Vagina (tissue), 2 donors: Measurements from ENCODE around the gene TCERG1.

ENCODE experiments used
- POLR2A ChIP-seq, 2 donors: fragments of 450-650 bp; IDR thresholded peaks; one replicate each; pipeline ENCODE4 v1.6.1; 2017; ENCODE audit warnings: antibody characterized with exemption in 2 of 2, mild to moderate bottlenecking in 2 of 2, moderate library complexity in 2 of 2
- TF ChIP-seq, protein P1 (sequence below), 3 experiments: fragments of 450-650 bp in 2 of 3; fragments of 200-600 bp in 1 of 3; sonication (generic) in 1 of 3; IDR thresholded peaks; one replicate each; pipeline ENCODE4 v1.5.1; 2017 to 2019; ENCODE audit warnings: antibody characterized with exemption in 3 of 3, mild to moderate bottlenecking in 2 of 3, moderate library complexity in 2 of 3

DNA sequence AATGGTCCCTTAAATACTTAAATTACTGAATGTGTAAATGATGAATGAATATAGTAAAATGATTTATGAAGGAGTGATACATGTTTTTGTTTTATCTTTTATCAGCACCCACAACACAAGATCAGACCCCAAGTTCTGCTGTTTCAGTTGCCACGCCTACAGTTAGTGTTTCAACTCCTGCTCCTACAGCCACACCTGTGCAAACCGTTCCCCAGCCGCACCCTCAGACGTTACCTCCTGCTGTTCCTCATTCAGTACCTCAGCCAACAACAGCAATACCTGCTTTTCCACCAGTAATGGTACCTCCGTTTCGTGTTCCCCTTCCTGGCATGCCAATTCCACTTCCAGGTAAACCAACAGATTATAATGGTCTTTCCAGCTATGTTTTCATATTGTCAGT, 16.3 kb downstream of the TCERG1 start:
- no peak for TF ChIP-seq POLR2A (IDR thresholded peaks at IDR 0.05)
- TF ChIP-seq, protein P1, sequence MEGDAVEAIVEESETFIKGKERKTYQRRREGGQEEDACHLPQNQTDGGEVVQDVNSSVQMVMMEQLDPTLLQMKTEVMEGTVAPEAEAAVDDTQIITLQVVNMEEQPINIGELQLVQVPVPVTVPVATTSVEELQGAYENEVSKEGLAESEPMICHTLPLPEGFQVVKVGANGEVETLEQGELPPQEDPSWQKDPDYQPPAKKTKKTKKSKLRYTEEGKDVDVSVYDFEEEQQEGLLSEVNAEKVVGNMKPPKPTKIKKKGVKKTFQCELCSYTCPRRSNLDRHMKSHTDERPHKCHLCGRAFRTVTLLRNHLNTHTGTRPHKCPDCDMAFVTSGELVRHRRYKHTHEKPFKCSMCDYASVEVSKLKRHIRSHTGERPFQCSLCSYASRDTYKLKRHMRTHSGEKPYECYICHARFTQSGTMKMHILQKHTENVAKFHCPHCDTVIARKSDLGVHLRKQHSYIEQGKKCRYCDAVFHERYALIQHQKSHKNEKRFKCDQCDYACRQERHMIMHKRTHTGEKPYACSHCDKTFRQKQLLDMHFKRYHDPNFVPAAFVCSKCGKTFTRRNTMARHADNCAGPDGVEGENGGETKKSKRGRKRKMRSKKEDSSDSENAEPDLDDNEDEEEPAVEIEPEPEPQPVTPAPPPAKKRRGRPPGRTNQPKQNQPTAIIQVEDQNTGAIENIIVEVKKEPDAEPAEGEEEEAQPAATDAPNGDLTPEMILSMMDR (IDR thresholded peaks at IDR 0.05): no peak
